Stimulated activated CD4-positive, alpha-beta T cell treated with anti-CD3 and anti-CD28 coated beads, Interleukin-1b, Interleukin-23, amount 100 ng/mL, for 1 hour (primary cell): ENCODE measurements around the gene CACTIN.
"Not testable (repeated sequence)": the region's sequence is repeated elsewhere in the genome, so short reads cannot be mapped to it uniquely, and the experiment has no call there.

Experiments
- DNase-seq, 2 donors: peaks; one replicate each; pipeline ENCODE4 v3.0.0-alpha.2; 2020; ENCODE audit warnings: low read depth in 2 of 2

Gene CACTIN

GRCh38 chr19:3626473-3627350 lies at the start of gene CACTIN:
TSS of gene CACTIN (minus strand) at chr19:3626790. CDS start at chr19:3626762, 28 bp downstream.
- peak; percentile 97 to 98 for DNase-seq

- DNase-seq: no peak
These were observed 48.4 kb upstream of the CACTIN start for GRCh38 chr19:3674784-3675543.

- no peak for DNase-seq
These were observed 47.2 kb upstream of the CACTIN start for GRCh38 chr19:3673506-3674439.

GRCh38 chr19:3672993-3673392 lies 46.4 kb upstream of the CACTIN start:
- no peak for DNase-seq

- DNase-seq: no peak
These were observed 46.0 kb upstream of the CACTIN start for GRCh38 chr19:3672575-3672948.

GRCh38 chr19:3671680-3672574 lies 45.3 kb upstream of the CACTIN start:
- DNase-seq: no peak

- DNase-seq: no peak
These were observed 44.4 kb upstream of the CACTIN start for GRCh38 chr19:3670796-3671679.

GRCh38 chr19:3669947-3670795 lies 43.6 kb upstream of the CACTIN start:
- no peak for DNase-seq

- DNase-seq: no peak
These were observed 42.7 kb upstream of the CACTIN start for GRCh38 chr19:3669082-3669946.

- no peak for DNase-seq
These were observed 41.9 kb upstream of the CACTIN start for GRCh38 chr19:3668331-3669081.

- DNase-seq: no peak
These were observed 41.2 kb upstream of the CACTIN start for GRCh38 chr19:3667766-3668165.

GRCh38 chr19:3667037-3667638 lies 40.5 kb upstream of the CACTIN start:
- no peak for DNase-seq

- not testable (repeated sequence) for DNase-seq
These were observed 39.9 kb upstream of the CACTIN start for GRCh38 chr19:3666545-3666856.

- DNase-seq: peak; percentile 57 to 68
These were observed 39.3 kb upstream of the CACTIN start for GRCh38 chr19:3665681-3666544.

GRCh38 chr19:3664879-3665642 lies 38.5 kb upstream of the CACTIN start:
- DNase-seq: no peak
